RWPE2 (cell line): ENCODE data around the gene SLC66A2.

ENCODE experiments used
- ATAC-seq: fragments of 200-7000 bp; cut with Tn5 transposase; 3 replicates; pipeline ENCODE4 v1.9.1; 2021; ENCODE audit warnings: low read depth
- DNase-seq: peaks from one replicate; pipeline ENCODE4 v3.0.0-alpha.2; 2020; ENCODE audit warnings: low spot score
- H3K27ac ChIP-seq: fragments of 450-650 bp; 2 replicates; pipeline ENCODE4 v1.5.1; 2017; ENCODE audit warnings: mild to moderate bottlenecking; ENCODE audit not compliant: poor library complexity, severe bottlenecking
- H3K27me3 ChIP-seq: fragments of 250-450 bp; sonication (Bioruptor Pico); 2 replicates; pipeline ENCODE4 v1.5.1; 2021; ENCODE audit warnings: mild to moderate bottlenecking, moderate library complexity; ENCODE audit not compliant: insufficient read depth, poor library complexity, severe bottlenecking
- H3K36me3 ChIP-seq: fragments of 250-450 bp; sonication (Bioruptor Pico); 2 replicates; pipeline ENCODE4 v1.5.1; 2020; ENCODE audit warnings: low read depth, mild to moderate bottlenecking, moderate library complexity
- H3K4me1 ChIP-seq: fragments of 250-450 bp; sonication (Bioruptor Pico); 2 replicates; pipeline ENCODE4 v1.5.1; 2021; ENCODE audit warnings: mild to moderate bottlenecking, moderate library complexity; ENCODE audit not compliant: insufficient read depth, poor library complexity, severe bottlenecking
- H3K4me3 ChIP-seq: fragments of 250-450 bp; sonication (Bioruptor Pico); 2 replicates; pipeline ENCODE4 v1.5.1; 2021; ENCODE audit warnings: mild to moderate bottlenecking, moderate library complexity; ENCODE audit not compliant: severe bottlenecking
- H3K9me3 ChIP-seq: fragments of 250-450 bp; sonication (Bioruptor Pico); 2 replicates; pipeline ENCODE4 v1.5.1; 2021; ENCODE audit warnings: mild to moderate bottlenecking, moderate library complexity; ENCODE audit not compliant: severe bottlenecking
- TF ChIP-seq, protein P1 (sequence below): fragments of 450-650 bp; IDR thresholded peaks from one replicate; pipeline ENCODE4 v1.5.1; 2017; ENCODE audit warnings: mild to moderate bottlenecking, moderate library complexity; ENCODE audit not compliant: poor library complexity, severe bottlenecking

Gene SLC66A2

GRCh38 chr18:79975985-79976680 is 24.7 kb upstream of the SLC66A2 start:
- H3K36me3 ChIP-seq = peaks cover 89% of the 10 kb centered on the region
- H3K27ac ChIP-seq = no peak overlapping the region
- H3K27me3 ChIP-seq = no peaks in the 10 kb centered on the region
- TF ChIP-seq, protein P1, sequence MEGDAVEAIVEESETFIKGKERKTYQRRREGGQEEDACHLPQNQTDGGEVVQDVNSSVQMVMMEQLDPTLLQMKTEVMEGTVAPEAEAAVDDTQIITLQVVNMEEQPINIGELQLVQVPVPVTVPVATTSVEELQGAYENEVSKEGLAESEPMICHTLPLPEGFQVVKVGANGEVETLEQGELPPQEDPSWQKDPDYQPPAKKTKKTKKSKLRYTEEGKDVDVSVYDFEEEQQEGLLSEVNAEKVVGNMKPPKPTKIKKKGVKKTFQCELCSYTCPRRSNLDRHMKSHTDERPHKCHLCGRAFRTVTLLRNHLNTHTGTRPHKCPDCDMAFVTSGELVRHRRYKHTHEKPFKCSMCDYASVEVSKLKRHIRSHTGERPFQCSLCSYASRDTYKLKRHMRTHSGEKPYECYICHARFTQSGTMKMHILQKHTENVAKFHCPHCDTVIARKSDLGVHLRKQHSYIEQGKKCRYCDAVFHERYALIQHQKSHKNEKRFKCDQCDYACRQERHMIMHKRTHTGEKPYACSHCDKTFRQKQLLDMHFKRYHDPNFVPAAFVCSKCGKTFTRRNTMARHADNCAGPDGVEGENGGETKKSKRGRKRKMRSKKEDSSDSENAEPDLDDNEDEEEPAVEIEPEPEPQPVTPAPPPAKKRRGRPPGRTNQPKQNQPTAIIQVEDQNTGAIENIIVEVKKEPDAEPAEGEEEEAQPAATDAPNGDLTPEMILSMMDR = no peak
- DNase-seq = no peak
- no peaks in the 10 kb centered on the region for H3K4me1 ChIP-seq
- peaks cover 2% of the 10 kb centered on the region for H3K9me3 ChIP-seq
- ATAC-seq = peak; percentile 71
- H3K4me3 ChIP-seq = no peak overlapping the region

DNA sequence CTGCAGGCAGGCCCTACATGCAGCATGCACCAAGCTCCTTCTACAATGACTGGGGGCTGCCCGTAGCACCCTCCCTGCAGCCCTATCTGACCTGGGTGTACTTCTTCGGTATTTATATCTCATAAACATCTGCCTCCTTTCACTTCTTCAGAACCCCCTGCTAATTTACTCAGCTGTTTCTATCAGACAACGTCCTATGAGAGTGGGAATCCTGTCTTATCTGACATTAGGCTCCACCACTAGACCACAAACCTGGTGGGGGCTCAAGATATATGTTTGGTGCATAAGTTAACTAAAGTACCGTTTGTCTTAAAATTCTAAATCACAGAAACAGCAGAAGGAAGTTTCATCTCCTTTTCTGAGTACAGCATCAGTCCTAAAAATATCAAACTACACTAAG is 23.6 kb upstream of the SLC66A2 start:
- Histone ChIP-seq H3K4me3 (no peak overlapping the region), H3K9me3 (peaks cover 2% of the 10 kb centered on the region), H3K27ac (no peak overlapping the region), H3K36me3 (peaks cover 93% of the 10 kb centered on the region), H3K4me1 (no peaks in the 10 kb centered on the region), H3K27me3 (no peaks in the 10 kb centered on the region)
- no peak for DNase-seq
- no peak for ATAC-seq
- TF ChIP-seq, protein P1 = no peak

DNA sequence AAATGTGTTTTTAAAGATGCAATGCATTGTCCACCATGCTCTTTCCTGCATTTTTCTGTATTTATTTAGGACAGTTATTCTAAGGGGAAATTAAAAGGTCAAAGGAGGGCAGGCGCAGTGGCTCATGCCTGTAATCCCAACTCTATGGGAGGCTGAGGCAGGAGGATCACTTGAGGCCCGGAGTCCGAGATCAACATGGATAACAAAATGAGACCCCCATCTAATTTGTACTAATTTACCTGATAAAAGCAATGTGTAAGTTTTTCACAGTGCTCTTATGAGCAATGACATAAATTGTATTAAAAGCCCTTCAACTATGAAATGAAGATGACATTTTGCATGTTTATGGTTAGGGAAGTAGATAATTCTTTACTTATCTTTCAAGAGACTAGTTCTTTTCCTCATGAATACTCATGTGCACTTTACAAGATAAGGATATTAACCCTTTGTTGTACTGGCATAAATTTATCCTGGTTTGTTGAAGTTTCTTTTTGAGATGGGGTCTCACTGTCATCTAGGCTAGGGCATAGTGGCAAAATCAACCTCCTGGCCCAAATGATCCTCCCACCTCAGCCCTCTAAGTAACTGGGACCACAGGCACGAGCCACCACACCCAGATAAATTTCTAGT is 22.7 kb upstream of the SLC66A2 start:
- Histone ChIP-seq H3K36me3 (peaks cover 90% of the 10 kb centered on the region), H3K4me1 (no peaks in the 10 kb centered on the region)

GRCh38 chr18:79973517-79973916 is 22.1 kb upstream of the SLC66A2 start:
- DNase-seq (no peak), ATAC-seq (no peak)
- H3K4me3 ChIP-seq = no peak overlapping the region
- TF ChIP-seq, protein P1 = no peak
- H3K27ac ChIP-seq = no peak overlapping the region
- no peaks in the 10 kb centered on the region for H3K27me3 ChIP-seq
- H3K36me3 ChIP-seq = peaks cover 87% of the 10 kb centered on the region
- peaks cover 2% of the 10 kb centered on the region for H3K9me3 ChIP-seq
- H3K4me1 ChIP-seq = no peaks in the 10 kb centered on the region

More for the DNA sequence above, 22.7 kb upstream of the SLC66A2 start:
- DNase-seq (no peak), ATAC-seq (no peak)
- H3K9me3 ChIP-seq = peaks cover 2% of the 10 kb centered on the region
- TF ChIP-seq, protein P1 = no peak
- H3K27ac ChIP-seq = no peak overlapping the region
- H3K4me3 ChIP-seq = no peak overlapping the region
- H3K27me3 ChIP-seq = no peaks in the 10 kb centered on the region

GRCh38 chr18:79972720-79973119 is 21.3 kb upstream of the SLC66A2 start:
- Histone ChIP-seq H3K9me3 (peaks cover 2% of the 10 kb centered on the region), H3K4me3 (no peak overlapping the region), H3K27ac (no peak overlapping the region), H3K27me3 (no peaks in the 10 kb centered on the region), H3K36me3 (peaks cover 87% of the 10 kb centered on the region), H3K4me1 (no peaks in the 10 kb centered on the region)
- DNase-seq (no peak), ATAC-seq (no peak)
- TF ChIP-seq, protein P1 = no peak
